ACHN (cell line): ENCODE measurements around the gene EXOC3.
A peak's percentile ranks its signal among the peaks of the same experiment; 100 is the strongest.
"Not testable (repeated sequence)": the region's sequence is repeated elsewhere in the genome, so short reads cannot be mapped to it uniquely, and the experiment has no call there.

Source experiments
- DNase-seq: peaks from one replicate; pipeline ENCODE4 v3.0.0-alpha.2; 2015
- in situ Hi-C: cut with HindIII; loops from 2 replicates; pipeline ENCODE4 v1.10.0; 2017; ENCODE audit warnings: low sequenced_read_pairs, low pct_ligation_motif_present, low pct_unique_long_range_greater_than_20kb

EXOC3 gene

DNA sequence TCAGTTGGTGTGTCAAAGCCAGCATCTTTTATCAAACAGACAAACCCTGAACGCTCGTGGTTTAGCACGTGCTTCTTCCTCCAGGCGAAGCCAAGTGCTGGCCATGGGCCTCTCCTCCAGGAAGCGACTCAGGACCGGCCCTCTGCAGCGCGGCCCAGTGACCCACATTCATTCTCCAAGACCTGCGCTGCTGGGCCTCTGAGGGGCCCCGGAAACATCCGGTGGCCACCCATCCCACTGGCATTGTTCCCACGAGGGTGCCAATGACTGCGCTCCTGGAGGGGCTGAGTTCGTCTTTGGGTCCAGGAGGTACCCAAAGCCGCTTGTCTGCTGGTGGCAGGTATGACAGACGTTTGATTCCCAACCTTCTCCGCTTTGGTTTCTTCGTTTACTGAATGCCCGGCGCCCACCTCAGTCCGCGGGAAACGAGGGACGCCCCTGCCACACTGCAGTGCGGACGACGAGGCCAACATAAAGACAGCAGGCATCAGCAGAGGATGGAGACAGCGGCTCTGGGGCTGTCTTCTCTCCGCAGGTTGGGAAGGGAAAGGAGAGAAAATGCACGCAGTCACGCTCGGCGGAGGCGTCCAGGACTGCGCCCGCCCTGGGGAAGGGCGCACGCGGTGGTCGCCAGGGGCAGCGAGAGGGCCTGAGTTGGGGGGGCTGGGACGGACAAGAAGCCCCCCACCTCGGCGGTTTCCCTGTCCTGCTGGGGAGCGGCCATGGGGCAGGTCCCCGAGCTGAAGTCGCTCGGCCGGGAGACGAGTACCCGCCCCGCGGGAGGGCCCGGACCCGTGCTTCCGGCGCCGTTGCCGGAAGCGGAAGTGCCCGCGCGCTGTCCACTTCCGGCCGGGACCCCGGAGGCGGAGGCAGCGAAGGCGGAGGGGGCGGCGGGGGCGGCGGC lies at the start of gene EXOC3:
Gene EXOC3 (plus strand): TSS at position 842 of the 904 bp plus-strand sequence. CDS start 3,030 bp downstream, outside the sequence.
- in situ Hi-C loops, result no loop called here
- DNase-seq, result peak; percentile 72

- in situ Hi-C loops, result no loop called here
Measured at GRCh38 chr5:393846-394275, 49.1 kb upstream of the EXOC3 start.

GRCh38 chr5:394671-395155 lies 48.3 kb upstream of the EXOC3 start:
- DNase-seq, result no peak
- in situ Hi-C loops, result no loop called here

More at GRCh38 chr5:393846-394275, 49.1 kb upstream of the EXOC3 start:
- no peak for DNase-seq

- in situ Hi-C loops, result no loop called here
- peak; percentile 4 for DNase-seq
Measured at GRCh38 chr5:395156-395920, 47.6 kb upstream of the EXOC3 start.

GRCh38 chr5:395921-396530 lies 47.0 kb upstream of the EXOC3 start:
- in situ Hi-C loops, result no loop called here
- no peak for DNase-seq

DNA sequence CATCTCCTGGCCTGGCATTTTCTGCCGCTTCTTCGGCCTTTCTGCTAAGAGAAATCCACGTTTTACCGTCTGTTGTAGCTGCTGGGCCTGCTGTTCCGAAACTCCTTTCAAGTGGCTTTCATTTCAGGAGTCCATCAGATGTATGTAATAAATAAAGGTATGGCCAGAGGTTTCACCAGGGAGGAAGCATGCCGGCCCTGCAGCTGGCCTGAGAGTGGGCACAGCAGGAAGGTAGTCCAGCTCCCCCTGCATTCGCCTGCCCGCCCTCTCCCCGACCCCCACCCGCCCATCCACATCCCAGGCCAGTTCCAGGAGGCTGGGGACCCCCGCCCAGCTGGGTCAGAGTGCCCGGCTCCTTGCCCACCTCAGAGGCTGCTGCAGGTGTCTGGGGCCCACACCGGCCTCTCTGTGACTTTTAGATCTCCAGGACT lies 46.4 kb upstream of the EXOC3 start:
- in situ Hi-C loops, result no loop called here
- no peak for DNase-seq

GRCh38 chr5:398141-398474 lies 44.9 kb upstream of the EXOC3 start:
- in situ Hi-C loops, DNase-seq: not testable (repeated sequence)

DNA sequence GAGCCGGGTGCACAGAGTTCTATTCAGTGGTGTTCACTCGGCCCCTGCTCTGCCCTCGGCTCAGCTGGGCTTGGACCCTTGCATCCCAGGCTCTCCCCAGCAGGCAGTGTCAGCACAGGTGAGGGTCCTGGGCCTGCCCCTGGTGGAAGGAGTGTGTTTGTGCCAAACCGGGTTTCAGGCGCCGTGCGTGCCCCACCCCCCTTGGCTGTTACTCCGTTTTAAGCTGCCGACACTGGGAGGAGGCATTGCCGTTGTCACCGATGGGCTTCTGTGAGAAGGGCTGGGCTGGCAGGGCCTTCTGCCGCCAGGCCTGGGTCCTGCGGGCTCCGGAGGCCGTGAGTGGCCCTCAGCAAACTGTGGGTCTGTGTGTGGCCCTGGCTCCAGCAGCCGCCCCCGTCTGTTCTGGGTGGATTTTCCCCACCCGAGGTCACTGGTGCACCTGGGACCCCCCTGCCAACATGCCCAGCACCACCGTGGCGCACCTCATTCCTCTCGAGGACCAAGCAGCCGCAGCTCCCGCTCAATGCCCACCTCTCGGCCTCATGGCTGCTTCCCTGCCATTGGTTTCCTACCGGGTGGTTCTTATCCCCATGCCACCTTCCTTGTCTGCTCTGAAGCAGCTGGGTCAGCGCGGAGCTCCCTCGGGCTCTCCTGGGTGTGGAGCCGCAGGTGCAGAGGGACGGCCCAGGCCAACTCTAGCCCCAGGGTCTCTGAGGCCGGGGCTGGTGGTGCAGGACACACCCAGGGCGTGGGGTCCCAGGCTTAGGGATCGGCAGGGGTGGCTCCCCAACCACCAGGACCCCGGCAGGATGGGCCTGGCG lies 44.3 kb upstream of the EXOC3 start:
- no peak for DNase-seq

DNA sequence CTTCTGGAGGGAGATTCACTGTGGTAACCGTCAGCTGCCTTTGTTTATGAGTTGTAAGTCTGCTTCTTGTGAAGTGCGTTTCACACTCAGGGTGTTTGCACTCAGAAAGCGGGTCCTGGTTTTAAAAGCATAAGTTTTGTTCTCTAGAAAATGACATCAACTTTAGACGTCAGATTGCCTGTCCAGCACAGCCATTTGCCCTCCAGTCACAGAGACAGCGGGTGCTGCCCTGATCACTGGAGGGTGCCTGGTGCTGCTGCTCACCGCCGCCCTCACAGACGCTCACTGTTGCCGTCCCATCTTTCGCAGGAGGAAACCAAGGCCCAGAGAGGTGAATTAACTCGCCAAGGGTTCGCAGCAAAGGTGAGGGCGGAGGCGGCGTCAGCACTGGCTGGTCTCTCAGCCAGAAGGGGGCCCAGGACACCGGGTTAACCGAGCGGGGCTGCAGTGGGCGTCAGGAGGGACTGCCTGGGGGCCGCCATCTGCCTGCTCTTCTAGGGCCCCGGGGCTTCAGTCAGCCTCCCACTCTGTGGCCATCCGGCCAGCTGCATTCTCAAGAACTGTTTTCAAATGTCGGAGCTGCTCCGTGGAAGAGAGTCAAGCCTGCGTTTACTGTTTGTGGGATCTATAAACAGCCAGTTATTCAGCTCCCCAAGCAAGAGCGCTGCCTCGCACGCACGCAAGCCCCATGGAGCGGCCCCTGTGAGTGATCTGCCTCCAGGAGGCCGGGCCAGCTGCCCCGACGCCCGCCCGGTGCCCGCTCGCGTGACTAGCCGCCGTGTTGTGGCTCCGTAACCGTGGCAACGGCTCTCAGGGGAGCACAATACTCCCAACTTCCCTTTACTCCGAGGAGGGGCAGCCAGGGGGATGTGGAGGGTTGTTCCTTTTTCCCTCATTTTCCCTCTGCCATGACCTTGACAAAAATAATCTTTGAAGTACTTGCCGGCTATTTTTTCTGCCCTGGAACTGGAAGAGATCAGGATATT lies 43.4 kb upstream of the EXOC3 start:
- DNase-seq, result no peak

More for the DNA sequence above, 44.3 kb upstream of the EXOC3 start:
- in situ Hi-C loops, result no loop called here

DNA sequence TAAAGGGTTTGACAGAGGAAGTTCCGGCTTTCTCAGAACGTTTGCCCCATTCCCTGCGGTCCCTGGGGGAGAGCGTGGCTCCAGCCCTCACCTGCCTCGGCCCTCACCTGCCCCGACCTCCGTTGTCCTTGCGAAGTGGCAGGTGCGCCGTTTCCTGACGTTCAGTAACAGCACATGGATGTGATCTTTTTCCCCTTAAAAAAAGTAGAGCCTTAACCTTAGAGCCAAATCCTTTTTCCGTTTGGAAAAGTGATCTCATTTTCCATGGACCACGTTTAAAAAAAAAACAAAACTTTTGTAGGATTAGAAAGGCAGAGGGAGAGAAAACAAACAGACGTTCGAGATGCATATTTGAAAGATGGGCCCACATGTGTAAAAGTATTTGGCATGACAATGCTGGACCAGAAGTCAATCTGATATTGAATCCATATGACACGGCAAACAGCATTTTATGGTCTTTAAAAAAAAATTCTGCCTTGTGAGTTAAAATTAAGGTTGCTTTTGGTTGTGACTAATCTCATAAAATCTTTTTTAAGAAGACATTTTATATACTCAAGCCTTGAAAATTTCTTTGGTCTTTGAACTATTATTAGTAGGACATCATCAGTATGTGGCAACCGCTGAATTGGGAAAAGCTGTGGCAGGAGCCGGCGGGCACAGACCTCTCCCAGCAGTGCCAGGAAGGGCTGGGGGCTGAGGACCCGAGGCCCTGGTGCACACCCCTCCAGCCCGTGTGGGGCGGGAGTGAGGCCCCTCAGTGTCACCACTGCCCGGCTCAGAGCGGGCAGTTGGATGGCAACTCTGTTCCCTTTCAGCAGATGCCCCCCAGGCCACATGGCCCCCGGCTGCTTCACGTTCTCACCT lies 42.5 kb upstream of the EXOC3 start:
- in situ Hi-C loops, result no loop called here
- no peak for DNase-seq

More for the DNA sequence above, 43.4 kb upstream of the EXOC3 start:
- in situ Hi-C loops, result no loop called here

GRCh38 chr5:401146-402034 lies 41.6 kb upstream of the EXOC3 start:
- in situ Hi-C loops, result no loop called here
- DNase-seq, result no peak

- in situ Hi-C loops, result not testable (repeated sequence)
Measured at GRCh38 chr5:402219-402614, 40.8 kb upstream of the EXOC3 start.

GRCh38 chr5:402615-403359 lies 40.2 kb upstream of the EXOC3 start:
- in situ Hi-C loops, result no loop called here
- no peak for DNase-seq

More at GRCh38 chr5:402219-402614, 40.8 kb upstream of the EXOC3 start:
- not testable (repeated sequence) for DNase-seq

- DNase-seq, result no peak
- in situ Hi-C loops, result no loop called here
Measured at GRCh38 chr5:403995-404394, 39.0 kb upstream of the EXOC3 start.
